ENCODE data around the gene KTN1. TPM values are rescaled to one million over a fixed set of nuclear protein-coding genes. Genes with fewer than 3 reads are reported as not detected.

The KTN1 gene
- total RNA-seq, 6 donors from 2014 or later = 69.1 to 215 (median 116) TPM

DNA sequence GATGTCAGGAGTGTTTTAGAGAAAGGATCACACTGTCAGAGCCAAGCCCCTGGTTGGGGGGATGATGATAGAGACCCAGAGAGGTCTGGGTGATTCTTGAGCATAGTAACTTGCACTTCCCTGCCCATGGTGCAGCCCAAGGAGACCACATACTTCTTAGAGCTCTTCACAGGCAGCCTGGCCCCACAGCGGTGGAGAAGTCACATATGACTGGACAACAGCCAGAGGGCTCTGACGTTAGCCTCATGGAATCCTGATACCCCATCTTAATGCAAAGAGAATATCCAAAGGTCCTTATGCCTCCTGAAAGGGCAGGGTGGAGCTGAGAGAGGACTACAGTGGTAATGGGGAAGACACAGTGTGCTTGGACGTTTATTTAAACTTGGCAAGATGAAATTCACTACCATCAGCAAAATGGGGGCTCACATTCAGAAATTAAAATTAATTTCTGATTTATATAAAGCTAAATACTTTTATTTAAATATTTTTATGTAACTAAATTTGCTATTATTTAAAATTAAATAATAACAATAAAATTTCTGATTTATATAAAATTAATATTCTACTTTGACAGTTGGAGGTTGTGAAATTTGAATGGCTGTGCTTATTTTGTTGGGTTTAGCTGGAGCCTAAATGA is 131.3 kb downstream of the KTN1 start:
- no peaks in the 10 kb centered on the region for H3K9me3 ChIP-seq
- H3K36me3 ChIP-seq = no peaks in the 10 kb centered on the region
- no peaks in the 10 kb centered on the region for H3K27me3 ChIP-seq
- no peak overlapping the region for H3K4me3 ChIP-seq
- H3K27ac ChIP-seq = no peak overlapping the region
- WGBS, 2 donors = 67 to 79% methylated on average over 3 of the region's 3 CpGs
- no peak for ATAC-seq (ENCODE audit: low FRiP score in 2 of 2)
- peaks cover 0 to 16% (median 0%) of the 10 kb centered on the region in 4 donors for H3K4me1 ChIP-seq
- DNase-seq = no peak
- TF ChIP-seq POLR2A (IDR thresholded peaks at IDR 0.05) (no peak), EP300 (IDR thresholded peaks at IDR 0.05) (no peak), POLR2AphosphoS5 (IDR thresholded peaks at IDR 0.05) (no peak)
- TF ChIP-seq, protein P1, sequence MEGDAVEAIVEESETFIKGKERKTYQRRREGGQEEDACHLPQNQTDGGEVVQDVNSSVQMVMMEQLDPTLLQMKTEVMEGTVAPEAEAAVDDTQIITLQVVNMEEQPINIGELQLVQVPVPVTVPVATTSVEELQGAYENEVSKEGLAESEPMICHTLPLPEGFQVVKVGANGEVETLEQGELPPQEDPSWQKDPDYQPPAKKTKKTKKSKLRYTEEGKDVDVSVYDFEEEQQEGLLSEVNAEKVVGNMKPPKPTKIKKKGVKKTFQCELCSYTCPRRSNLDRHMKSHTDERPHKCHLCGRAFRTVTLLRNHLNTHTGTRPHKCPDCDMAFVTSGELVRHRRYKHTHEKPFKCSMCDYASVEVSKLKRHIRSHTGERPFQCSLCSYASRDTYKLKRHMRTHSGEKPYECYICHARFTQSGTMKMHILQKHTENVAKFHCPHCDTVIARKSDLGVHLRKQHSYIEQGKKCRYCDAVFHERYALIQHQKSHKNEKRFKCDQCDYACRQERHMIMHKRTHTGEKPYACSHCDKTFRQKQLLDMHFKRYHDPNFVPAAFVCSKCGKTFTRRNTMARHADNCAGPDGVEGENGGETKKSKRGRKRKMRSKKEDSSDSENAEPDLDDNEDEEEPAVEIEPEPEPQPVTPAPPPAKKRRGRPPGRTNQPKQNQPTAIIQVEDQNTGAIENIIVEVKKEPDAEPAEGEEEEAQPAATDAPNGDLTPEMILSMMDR (IDR thresholded peaks at IDR 0.05) = no peak

DNA sequence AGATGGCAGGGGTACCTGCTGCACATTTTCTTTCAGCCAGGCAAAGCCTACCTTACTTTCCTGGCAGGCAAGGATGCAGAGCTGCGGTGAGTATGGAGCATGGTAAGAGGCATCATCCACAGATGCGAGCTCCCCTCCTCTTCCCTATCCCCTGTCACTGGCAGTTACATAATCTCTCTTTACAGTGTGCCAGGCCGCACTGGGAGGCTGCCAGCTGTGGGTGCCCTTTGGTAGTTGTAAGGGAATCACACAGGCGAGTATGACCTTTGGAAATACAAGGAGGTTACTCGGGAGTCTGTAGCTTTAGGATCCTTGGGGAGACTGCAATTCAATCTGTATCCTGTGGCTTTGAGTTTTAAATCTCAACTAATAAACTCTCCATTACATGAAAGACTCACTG is 132.5 kb downstream of the KTN1 start:
- peaks cover 0 to 5% (median 0%) of the 10 kb centered on the region in 4 donors for H3K4me1 ChIP-seq
- WGBS, 2 donors = 80 to 93% methylated on average over 5 of the region's 5 CpGs
- H3K9me3 ChIP-seq = no peaks in the 10 kb centered on the region
- H3K36me3 ChIP-seq = no peaks in the 10 kb centered on the region
- DNase-seq (no peak), ATAC-seq (ENCODE audit: low FRiP score in 2 of 2) (no peak)
- H3K27ac ChIP-seq = no peak overlapping the region
- H3K4me3 ChIP-seq = no peak overlapping the region
- TF ChIP-seq EP300 (IDR thresholded peaks at IDR 0.05) (no peak), POLR2A (IDR thresholded peaks at IDR 0.05) (no peak), POLR2AphosphoS5 (IDR thresholded peaks at IDR 0.05) (no peak)
- TF ChIP-seq, protein P1 (IDR thresholded peaks at IDR 0.05) = no peak
- no peaks in the 10 kb centered on the region for H3K27me3 ChIP-seq

DNA sequence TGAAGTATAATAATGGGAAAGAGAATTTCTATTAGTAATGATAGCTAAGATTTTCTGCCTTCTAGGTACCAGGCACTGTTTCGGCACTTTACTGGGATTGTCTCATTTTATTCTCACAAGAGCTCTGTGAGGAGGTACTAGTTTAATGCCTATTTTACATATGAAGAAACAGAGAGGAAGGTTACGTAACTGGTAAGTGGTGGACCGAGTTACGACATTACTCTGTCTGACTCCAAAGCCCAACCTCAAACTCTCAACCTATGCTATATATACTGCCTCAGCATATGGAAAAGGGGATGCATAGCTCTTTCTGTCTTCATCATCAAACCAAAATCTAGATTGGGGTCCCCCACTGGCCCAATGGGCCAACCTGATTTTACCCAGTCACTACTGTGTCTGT is 133.5 kb downstream of the KTN1 start:
- TF ChIP-seq POLR2A (IDR thresholded peaks at IDR 0.05) (no peak), EP300 (IDR thresholded peaks at IDR 0.05) (no peak), POLR2AphosphoS5 (IDR thresholded peaks at IDR 0.05) (no peak)
- TF ChIP-seq, protein P1 (IDR thresholded peaks at IDR 0.05) = no peak
- Histone ChIP-seq H3K4me3 (no peak overlapping the region), H3K9me3 (no peaks in the 10 kb centered on the region), H3K27me3 (no peaks in the 10 kb centered on the region), H3K27ac (no peak overlapping the region), H3K4me1 (no peaks in the 10 kb centered on the region), H3K36me3 (no peaks in the 10 kb centered on the region)
- 68 to 83% methylated on average over 4 of the region's 4 CpGs for WGBS, 2 donors
- ATAC-seq (ENCODE audit: low FRiP score in 2 of 2) = no peak
- DNase-seq = no peak

DNA sequence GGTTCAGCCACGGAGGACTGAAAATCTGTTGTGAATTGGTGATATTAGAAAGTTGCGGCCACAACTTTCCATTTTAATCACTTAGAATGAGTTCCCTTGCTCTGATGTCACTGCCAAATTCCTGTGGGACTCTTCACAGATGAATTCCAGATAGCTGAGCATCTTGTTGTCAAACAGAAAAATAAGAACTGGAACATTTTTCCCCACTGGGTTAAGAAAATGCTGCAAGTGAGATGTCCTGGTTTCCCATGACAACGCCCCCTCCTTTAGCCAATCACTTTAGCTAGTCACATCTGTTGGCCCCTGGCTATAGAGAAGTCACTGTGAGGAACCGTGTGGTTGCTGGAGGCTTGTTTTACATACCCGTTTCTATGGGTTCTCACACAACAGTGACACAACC is 135.9 kb downstream of the KTN1 start:
- no peak overlapping the region for H3K4me3 ChIP-seq
- WGBS, 2 donors = 75 to 80% methylated on average over 5 of the region's 5 CpGs
- ATAC-seq (ENCODE audit: low FRiP score in 2 of 2) (peak in 1 of 2 donors; percentile 84), DNase-seq (no peak)
- TF ChIP-seq EP300 (IDR thresholded peaks at IDR 0.05) = no peak
- TF ChIP-seq POLR2A (IDR thresholded peaks at IDR 0.05) = no peak
- TF ChIP-seq, protein P1 (IDR thresholded peaks at IDR 0.05) = no peak
- TF ChIP-seq POLR2AphosphoS5 (IDR thresholded peaks at IDR 0.05) = no peak
- H3K36me3 ChIP-seq = no peaks in the 10 kb centered on the region
- no peak overlapping the region for H3K27ac ChIP-seq
- no peaks in the 10 kb centered on the region for H3K9me3 ChIP-seq
- no peaks in the 10 kb centered on the region for H3K27me3 ChIP-seq
- no peaks in the 10 kb centered on the region for H3K4me1 ChIP-seq

DNA sequence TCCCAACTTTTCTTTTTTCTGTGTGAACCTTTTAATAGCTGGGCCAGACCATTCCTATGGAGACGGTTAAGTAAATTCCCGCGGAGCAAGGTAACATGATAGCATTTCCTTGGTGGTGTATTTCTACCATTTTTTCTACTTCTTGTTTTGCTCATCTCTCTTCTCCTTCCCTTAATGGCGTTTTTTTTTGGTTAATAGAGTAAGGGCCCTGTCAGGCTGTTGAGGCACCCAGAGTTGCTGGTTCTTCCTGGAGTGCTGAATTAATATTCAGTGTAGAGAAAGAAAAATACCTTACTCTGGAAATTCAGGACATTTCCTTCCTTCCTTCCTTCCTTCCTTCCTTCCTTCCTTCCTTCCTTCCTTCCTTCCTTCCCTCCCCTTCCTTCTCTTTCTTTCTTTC is 137.6 kb downstream of the KTN1 start:
- DNase-seq (no peak), ATAC-seq (ENCODE audit: low FRiP score in 2 of 2) (no peak)
- no peak overlapping the region for H3K27ac ChIP-seq
- H3K27me3 ChIP-seq = no peaks in the 10 kb centered on the region
- TF ChIP-seq POLR2A (IDR thresholded peaks at IDR 0.05) (no peak), EP300 (IDR thresholded peaks at IDR 0.05) (no peak), POLR2AphosphoS5 (IDR thresholded peaks at IDR 0.05) (no peak)
- TF ChIP-seq, protein P1 (IDR thresholded peaks at IDR 0.05) = no peak
- H3K36me3 ChIP-seq = no peaks in the 10 kb centered on the region
- no peaks in the 10 kb centered on the region for H3K4me1 ChIP-seq
- 89 to 97% methylated on average over 4 of the region's 4 CpGs for WGBS, 2 donors
- no peak overlapping the region for H3K4me3 ChIP-seq
- H3K9me3 ChIP-seq = no peaks in the 10 kb centered on the region
